ENCODE data around the gene MAPK6.
"Not testable (repeated sequence)": the region's sequence is repeated elsewhere in the genome, so short reads cannot be mapped to it uniquely, and the experiment has no call there.

Gene MAPK6

DNA sequence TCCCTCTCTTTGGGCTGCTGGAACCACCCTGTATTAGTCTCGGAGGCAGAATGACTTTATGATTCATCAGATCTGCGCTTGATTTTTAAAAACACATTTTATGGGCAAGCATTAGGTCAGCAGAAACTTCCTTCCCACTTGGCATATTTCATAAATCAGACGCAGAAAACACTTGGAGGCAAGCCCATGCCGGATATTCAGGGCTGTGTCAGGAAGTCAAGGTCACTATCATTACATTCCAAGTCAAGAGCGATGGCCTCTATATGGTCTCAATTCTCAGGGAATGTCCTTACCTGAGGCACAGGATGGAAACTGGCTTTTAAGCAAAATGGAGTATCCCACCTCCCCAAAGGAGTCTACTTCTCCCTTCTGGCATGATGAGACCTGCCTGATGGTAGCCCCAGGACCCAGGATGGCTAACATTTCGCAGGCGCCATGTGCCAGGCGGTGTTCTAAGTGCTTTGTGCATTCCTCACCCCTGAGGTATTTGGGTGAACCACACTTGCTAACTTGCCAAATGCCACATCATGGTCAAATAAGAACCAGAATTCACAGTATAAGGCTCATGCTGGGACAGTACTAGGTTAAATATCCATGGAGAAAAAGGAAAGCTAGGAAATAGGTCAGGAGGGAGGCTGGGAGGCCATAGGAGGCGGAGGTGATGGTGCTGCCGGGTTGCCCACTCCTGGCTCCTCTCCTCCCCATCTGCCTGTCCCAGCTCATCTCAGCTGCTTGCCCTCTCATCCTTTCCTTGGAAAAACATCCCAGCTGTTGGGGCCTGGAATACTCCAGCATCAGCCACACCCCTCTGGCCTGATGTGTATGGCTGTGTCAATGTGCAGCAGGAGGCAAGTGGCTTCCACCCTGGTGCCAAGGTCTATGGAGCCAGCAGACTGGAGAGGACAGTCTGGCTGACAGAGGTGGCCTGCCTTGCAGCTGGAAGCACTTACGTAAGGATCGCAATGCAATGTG lies 74.8 kb downstream of the MAPK6 start:
- H3K4me3 ChIP-seq (ENCODE audit: low read length), result no peak overlapping the region
- no peaks in the 10 kb centered on the region for H3K36me3 ChIP-seq (ENCODE audit: control insufficient read depth, low read depth, low read length)
- no peak overlapping the region for H3K9ac ChIP-seq (ENCODE audit: low read length)
- no peaks in the 10 kb centered on the region for H3K9me3 ChIP-seq (ENCODE audit: control insufficient read depth, low read depth, low read length)
- no peak overlapping the region for H3K27ac ChIP-seq (ENCODE audit: low read length)
- no peaks in the 10 kb centered on the region for H3K27me3 ChIP-seq (ENCODE audit: control insufficient read depth, insufficient read depth, low read length)
- H3K4me1 ChIP-seq (ENCODE audit: control insufficient read depth, low read depth, low read length), result no peaks in the 10 kb centered on the region

DNA sequence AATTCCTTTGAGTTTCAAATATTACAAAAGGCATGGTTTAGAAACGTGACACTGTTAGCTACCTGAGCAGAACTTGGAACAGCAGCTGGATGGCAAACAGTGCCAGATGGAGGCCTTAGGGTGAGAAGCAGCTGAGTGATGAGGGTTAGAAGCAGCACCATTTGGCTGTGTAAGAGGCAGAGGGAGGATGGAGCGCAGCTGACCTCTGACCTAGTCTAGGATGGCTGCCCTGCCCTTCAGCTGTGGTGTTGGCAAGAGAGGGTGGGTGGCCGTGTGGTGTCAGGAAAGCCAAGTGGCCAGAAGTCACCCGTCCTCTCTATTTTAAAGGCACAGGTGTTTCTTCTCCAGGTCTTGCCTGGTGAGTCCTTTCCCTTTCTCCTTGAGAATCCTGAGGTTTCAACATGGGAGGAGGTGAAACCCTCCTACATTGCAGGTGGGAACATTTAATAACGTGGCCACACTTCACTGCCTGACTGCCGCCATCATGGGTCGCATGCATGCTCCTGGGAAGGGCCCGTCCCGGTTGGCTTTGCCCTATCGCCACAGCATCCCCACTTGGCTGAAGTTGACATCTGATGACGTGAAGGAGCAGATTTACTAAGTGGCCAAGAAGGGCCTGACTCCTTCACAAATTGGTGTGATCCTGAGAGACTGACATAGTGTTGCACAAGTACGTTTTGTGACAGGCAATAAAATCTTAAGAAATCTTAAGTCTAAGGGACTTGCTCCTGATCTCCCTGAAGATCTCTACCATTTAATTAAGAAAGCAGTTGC lies 76.0 kb downstream of the MAPK6 start:
- H3K36me3 ChIP-seq (ENCODE audit: control insufficient read depth, low read depth, low read length), result no peaks in the 10 kb centered on the region
- H3K4me3 ChIP-seq (ENCODE audit: low read length), result no peak overlapping the region
- no peak overlapping the region for H3K9ac ChIP-seq (ENCODE audit: low read length)
- H3K9me3 ChIP-seq (ENCODE audit: control insufficient read depth, low read depth, low read length), result no peaks in the 10 kb centered on the region
- no peak overlapping the region for H3K27ac ChIP-seq (ENCODE audit: low read length)
- H3K27me3 ChIP-seq (ENCODE audit: control insufficient read depth, insufficient read depth, low read length), result no peaks in the 10 kb centered on the region
- H3K4me1 ChIP-seq (ENCODE audit: control insufficient read depth, low read depth, low read length), result no peaks in the 10 kb centered on the region

DNA sequence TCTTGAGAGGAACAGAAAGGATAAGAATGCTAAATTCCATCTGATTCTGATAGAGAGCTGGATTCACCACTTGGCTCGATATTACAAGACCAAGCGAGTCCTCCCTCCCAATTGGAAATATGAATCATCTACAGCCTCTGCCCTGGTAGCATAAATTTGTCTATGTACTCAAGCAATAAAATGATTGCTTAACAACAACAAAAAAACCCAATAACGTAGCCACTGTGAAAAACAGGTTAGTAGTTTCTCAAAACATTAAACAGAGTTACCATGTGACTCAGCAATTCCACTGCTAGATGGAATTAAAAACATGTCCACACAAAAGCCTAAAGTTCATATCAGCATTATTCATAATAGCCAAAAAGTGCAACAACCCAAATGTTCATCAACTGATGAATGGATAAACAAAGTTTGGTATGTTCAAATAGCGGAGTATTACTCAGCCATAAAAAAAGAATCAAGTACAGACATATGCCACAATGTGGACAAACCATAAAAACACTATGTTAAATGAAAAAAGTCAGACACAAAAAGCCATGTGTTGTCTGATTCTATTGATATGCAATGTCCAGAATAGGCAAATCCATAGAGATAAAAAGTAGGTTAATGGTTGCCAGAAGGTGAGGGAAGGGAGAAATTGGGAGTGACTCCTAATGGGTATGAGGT lies 76.7 kb downstream of the MAPK6 start:
- Histone ChIP-seq H3K4me1 (ENCODE audit: control insufficient read depth, low read depth, low read length) (no peaks in the 10 kb centered on the region), H3K9ac (ENCODE audit: low read length) (no peak overlapping the region), H3K36me3 (ENCODE audit: control insufficient read depth, low read depth, low read length) (no peaks in the 10 kb centered on the region), H3K27me3 (ENCODE audit: control insufficient read depth, insufficient read depth, low read length) (no peaks in the 10 kb centered on the region), H3K4me3 (ENCODE audit: low read length) (no peak overlapping the region), H3K27ac (ENCODE audit: low read length) (no peak overlapping the region), H3K9me3 (ENCODE audit: control insufficient read depth, low read depth, low read length) (no peaks in the 10 kb centered on the region)

GRCh38 chr15:52096536-52096935 lies 77.5 kb downstream of the MAPK6 start:
- H3K4me3 ChIP-seq (ENCODE audit: low read length); H3K27ac ChIP-seq (ENCODE audit: low read length); H3K4me1 ChIP-seq (ENCODE audit: control insufficient read depth, low read depth, low read length); H3K27me3 ChIP-seq (ENCODE audit: control insufficient read depth, insufficient read depth, low read length); H3K9me3 ChIP-seq (ENCODE audit: control insufficient read depth, low read depth, low read length); H3K9ac ChIP-seq (ENCODE audit: low read length); H3K36me3 ChIP-seq (ENCODE audit: control insufficient read depth, low read depth, low read length): not testable (repeated sequence)

DNA sequence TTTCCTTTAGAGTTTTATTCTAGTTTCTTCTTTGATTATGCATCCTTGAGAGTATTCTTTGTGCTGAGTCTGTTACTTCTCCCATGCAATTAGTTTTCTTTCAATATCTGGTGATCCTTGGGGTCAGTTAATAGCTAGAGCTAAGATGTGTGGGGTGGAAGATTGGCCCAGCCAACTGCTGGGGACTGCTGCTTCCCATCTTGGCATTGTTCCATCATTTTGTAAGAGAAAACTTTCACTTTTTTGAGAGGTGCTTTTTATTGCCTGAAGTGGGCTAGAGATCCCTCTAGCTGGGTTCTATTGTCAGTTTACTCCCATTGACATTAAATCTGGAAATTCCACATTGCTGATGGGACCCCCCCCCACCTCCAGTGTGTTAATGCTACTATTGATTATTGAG lies 78.2 kb downstream of the MAPK6 start:
- Histone ChIP-seq H3K4me1 (ENCODE audit: control insufficient read depth, low read depth, low read length) (no peaks in the 10 kb centered on the region), H3K36me3 (ENCODE audit: control insufficient read depth, low read depth, low read length) (no peaks in the 10 kb centered on the region), H3K27ac (ENCODE audit: low read length) (no peak overlapping the region), H3K4me3 (ENCODE audit: low read length) (no peak overlapping the region), H3K9ac (ENCODE audit: low read length) (no peak overlapping the region), H3K27me3 (ENCODE audit: control insufficient read depth, insufficient read depth, low read length) (no peaks in the 10 kb centered on the region), H3K9me3 (ENCODE audit: control insufficient read depth, low read depth, low read length) (no peaks in the 10 kb centered on the region)

DNA sequence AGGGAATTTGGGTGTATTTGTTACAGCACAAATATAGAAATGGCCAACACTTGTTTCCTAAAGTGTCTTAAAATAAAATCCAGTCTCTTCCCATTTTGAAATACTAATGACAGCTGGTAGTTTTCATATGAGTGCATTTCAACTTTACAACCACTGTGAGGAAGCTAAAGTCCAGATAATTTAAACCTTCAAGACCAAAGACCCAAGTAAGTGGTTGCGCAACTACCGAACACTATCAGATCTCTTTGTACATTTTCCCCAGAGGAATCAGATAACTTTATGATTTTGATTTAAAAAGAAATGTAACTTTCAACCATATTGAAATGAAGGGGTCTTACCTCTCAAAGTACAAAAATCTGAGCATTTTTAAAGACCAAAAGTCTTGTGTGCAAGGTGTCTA lies 79.3 kb downstream of the MAPK6 start:
- H3K9ac ChIP-seq (ENCODE audit: low read length), result no peak overlapping the region
- no peaks in the 10 kb centered on the region for H3K4me1 ChIP-seq (ENCODE audit: control insufficient read depth, low read depth, low read length)
- no peaks in the 10 kb centered on the region for H3K9me3 ChIP-seq (ENCODE audit: control insufficient read depth, low read depth, low read length)
- H3K4me3 ChIP-seq (ENCODE audit: low read length), result no peak overlapping the region
- H3K27ac ChIP-seq (ENCODE audit: low read length), result no peak overlapping the region
- H3K36me3 ChIP-seq (ENCODE audit: control insufficient read depth, low read depth, low read length), result no peaks in the 10 kb centered on the region
- no peaks in the 10 kb centered on the region for H3K27me3 ChIP-seq (ENCODE audit: control insufficient read depth, insufficient read depth, low read length)

GRCh38 chr15:52099651-52100272 lies 80.7 kb downstream of the MAPK6 start:
- Histone ChIP-seq H3K9ac (ENCODE audit: low read length) (no peak overlapping the region), H3K4me1 (ENCODE audit: control insufficient read depth, low read depth, low read length) (no peaks in the 10 kb centered on the region), H3K36me3 (ENCODE audit: control insufficient read depth, low read depth, low read length) (no peaks in the 10 kb centered on the region)

GRCh38 chr15:52100807-52101442 lies 81.9 kb downstream of the MAPK6 start:
- Histone ChIP-seq H3K27ac (ENCODE audit: low read length) (no peak overlapping the region), H3K27me3 (ENCODE audit: control insufficient read depth, insufficient read depth, low read length) (no peaks in the 10 kb centered on the region), H3K9me3 (ENCODE audit: control insufficient read depth, low read depth, low read length) (no peaks in the 10 kb centered on the region), H3K4me1 (ENCODE audit: control insufficient read depth, low read depth, low read length) (no peaks in the 10 kb centered on the region), H3K9ac (ENCODE audit: low read length) (no peak overlapping the region), H3K4me3 (ENCODE audit: low read length) (no peak overlapping the region), H3K36me3 (ENCODE audit: control insufficient read depth, low read depth, low read length) (no peaks in the 10 kb centered on the region)

More at GRCh38 chr15:52099651-52100272, 80.7 kb downstream of the MAPK6 start:
- Histone ChIP-seq H3K9me3 (ENCODE audit: control insufficient read depth, low read depth, low read length) (no peaks in the 10 kb centered on the region), H3K27me3 (ENCODE audit: control insufficient read depth, insufficient read depth, low read length) (no peaks in the 10 kb centered on the region), H3K27ac (ENCODE audit: low read length) (no peak overlapping the region), H3K4me3 (ENCODE audit: low read length) (no peak overlapping the region)

GRCh38 chr15:52101542-52102323 lies 82.7 kb downstream of the MAPK6 start:
- no peaks in the 10 kb centered on the region for H3K36me3 ChIP-seq (ENCODE audit: control insufficient read depth, low read depth, low read length)
- H3K27ac ChIP-seq (ENCODE audit: low read length), result no peak overlapping the region
- no peak overlapping the region for H3K4me3 ChIP-seq (ENCODE audit: low read length)
- H3K4me1 ChIP-seq (ENCODE audit: control insufficient read depth, low read depth, low read length), result no peaks in the 10 kb centered on the region
- no peaks in the 10 kb centered on the region for H3K27me3 ChIP-seq (ENCODE audit: control insufficient read depth, insufficient read depth, low read length)
- no peak overlapping the region for H3K9ac ChIP-seq (ENCODE audit: low read length)
- no peaks in the 10 kb centered on the region for H3K9me3 ChIP-seq (ENCODE audit: control insufficient read depth, low read depth, low read length)

DNA sequence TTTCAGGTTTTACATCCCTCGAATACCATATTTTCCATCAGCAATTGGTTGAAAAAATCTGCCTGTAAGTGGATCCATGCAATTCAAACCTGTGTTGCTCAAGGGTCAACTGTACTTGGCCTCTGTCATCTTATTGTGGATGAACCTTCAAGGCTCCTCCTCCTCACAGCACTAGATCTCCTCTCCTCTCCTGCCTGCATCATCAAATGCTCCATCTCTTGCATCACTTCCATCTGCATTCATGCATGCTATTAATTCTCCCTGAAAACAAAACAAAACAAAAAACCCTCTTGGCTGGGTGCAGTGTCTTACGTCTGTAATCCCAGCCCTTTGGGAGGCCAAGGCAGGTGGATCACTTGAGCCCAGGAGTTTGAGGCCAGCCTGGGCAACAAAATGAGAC lies 83.4 kb downstream of the MAPK6 start:
- Histone ChIP-seq H3K9me3 (ENCODE audit: control insufficient read depth, low read depth, low read length) (no peaks in the 10 kb centered on the region), H3K4me1 (ENCODE audit: control insufficient read depth, low read depth, low read length) (no peaks in the 10 kb centered on the region), H3K9ac (ENCODE audit: low read length) (no peak overlapping the region), H3K4me3 (ENCODE audit: low read length) (no peak overlapping the region), H3K36me3 (ENCODE audit: control insufficient read depth, low read depth, low read length) (no peaks in the 10 kb centered on the region), H3K27ac (ENCODE audit: low read length) (no peak overlapping the region), H3K27me3 (ENCODE audit: control insufficient read depth, insufficient read depth, low read length) (no peaks in the 10 kb centered on the region)

All from iPS-18a (cell line).